ENCODE data around the gene COL27A1. TPM values are rescaled to one million over a fixed set of nuclear protein-coding genes. Genes with fewer than 3 reads are reported as not detected.

COL27A1 gene
- total RNA-seq, 1 donor from 2014 or later = 0.33 TPM

DNA sequence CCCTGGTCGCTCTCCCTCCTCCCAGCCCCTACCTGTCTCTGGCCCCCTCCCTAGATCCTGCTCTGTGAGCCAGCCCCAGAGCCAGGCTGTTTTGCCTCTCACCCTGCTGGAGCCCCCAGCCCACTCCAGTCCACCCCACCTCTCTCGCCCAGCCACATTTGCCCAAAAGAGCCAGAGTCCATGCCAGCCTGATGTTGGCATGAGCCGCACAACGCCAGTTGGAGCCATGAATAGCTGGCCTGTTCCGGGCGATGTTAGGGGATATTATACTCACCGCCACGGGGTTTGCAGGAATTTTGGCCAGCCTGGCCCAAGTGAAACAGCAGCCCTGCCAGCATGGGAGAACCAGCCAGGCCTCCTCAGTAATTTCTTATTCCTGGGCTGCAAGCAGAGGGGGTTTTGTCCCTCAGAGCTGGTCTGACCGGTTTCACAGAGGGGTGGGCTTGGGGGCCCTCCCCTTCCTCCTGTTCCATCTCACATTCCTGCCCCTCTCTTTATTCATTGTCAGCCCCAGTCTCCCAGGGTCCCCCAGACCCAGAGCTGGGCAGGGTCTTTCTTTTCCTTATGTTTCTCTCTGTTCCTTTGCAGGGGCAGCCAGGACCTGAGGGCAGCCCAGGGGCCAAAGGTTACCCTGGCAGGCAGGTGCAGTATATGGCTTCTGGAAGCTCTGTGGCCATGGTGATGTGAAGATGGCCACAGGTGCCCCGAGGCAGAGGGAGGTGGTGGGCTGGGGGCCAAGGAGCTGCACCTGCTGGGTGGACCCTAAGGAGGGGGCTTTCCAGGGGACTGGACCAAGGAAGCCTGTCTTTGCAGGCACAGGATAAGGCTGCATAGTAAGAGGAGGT is 50.1 kb downstream of the COL27A1 start:
- Mint-ChIP-seq H3K27me3 (no peaks in the 10 kb centered on the region), H3K4me3 (no peak overlapping the region), H3K9me3 (no peaks in the 10 kb centered on the region), H3K4me1 (no peaks in the 10 kb centered on the region), H3K27ac (no peak overlapping the region), H3K36me3 (ENCODE audit: low read depth) (no peaks in the 10 kb centered on the region)
- intact Hi-C loops (cut with micrococcal nuclease) = no loop called here
- POLR2A ChIA-PET = no interaction called here
- no peak for ATAC-seq (ENCODE audit: low read depth)
- no peak for DNase-seq
- TF ChIP-seq, protein P1, sequence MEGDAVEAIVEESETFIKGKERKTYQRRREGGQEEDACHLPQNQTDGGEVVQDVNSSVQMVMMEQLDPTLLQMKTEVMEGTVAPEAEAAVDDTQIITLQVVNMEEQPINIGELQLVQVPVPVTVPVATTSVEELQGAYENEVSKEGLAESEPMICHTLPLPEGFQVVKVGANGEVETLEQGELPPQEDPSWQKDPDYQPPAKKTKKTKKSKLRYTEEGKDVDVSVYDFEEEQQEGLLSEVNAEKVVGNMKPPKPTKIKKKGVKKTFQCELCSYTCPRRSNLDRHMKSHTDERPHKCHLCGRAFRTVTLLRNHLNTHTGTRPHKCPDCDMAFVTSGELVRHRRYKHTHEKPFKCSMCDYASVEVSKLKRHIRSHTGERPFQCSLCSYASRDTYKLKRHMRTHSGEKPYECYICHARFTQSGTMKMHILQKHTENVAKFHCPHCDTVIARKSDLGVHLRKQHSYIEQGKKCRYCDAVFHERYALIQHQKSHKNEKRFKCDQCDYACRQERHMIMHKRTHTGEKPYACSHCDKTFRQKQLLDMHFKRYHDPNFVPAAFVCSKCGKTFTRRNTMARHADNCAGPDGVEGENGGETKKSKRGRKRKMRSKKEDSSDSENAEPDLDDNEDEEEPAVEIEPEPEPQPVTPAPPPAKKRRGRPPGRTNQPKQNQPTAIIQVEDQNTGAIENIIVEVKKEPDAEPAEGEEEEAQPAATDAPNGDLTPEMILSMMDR (IDR thresholded peaks at IDR 0.05) = no peak
- CTCF ChIA-PET = no interaction called here

DNA sequence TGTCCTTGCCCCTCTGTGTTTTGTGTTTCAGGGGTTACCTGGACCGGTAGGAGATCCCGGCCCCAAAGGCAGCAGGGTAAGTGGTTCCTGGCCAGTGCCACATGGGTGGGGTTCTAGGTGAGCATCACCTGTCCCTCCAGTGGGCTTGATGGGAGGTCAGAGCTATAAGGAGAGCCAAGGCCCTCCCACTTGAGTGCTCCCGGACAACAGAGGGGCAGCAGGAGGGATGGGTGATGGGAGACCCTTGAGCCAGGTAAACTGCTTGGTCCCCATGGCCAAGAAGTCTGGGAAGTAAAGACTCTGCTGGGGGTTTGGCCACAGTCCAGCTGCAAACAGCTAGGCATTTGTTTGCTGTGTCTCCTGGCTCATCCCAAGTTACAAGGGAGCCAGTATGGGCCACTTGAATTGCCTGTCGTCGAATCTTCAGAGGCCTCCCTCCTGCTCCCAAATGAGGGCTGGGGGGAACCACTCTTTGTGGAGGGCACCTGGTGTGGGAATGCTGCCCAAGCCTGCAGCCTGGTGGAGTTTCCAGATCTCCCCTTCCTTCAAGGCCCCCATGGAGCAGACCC is 51.0 kb downstream of the COL27A1 start:
- Mint-ChIP-seq H3K27ac (no peak overlapping the region), H3K36me3 (ENCODE audit: low read depth) (no peaks in the 10 kb centered on the region), H3K4me1 (no peaks in the 10 kb centered on the region), H3K9me3 (no peaks in the 10 kb centered on the region), H3K27me3 (no peaks in the 10 kb centered on the region), H3K4me3 (no peak overlapping the region)
- DNase-seq (no peak), ATAC-seq (ENCODE audit: low read depth) (no peak)
- TF ChIP-seq, protein P1 (IDR thresholded peaks at IDR 0.05) = no peak
- intact Hi-C loops (cut with micrococcal nuclease) = no loop called here
- ChIA-PET CTCF (no interaction called here), POLR2A (no interaction called here)

DNA sequence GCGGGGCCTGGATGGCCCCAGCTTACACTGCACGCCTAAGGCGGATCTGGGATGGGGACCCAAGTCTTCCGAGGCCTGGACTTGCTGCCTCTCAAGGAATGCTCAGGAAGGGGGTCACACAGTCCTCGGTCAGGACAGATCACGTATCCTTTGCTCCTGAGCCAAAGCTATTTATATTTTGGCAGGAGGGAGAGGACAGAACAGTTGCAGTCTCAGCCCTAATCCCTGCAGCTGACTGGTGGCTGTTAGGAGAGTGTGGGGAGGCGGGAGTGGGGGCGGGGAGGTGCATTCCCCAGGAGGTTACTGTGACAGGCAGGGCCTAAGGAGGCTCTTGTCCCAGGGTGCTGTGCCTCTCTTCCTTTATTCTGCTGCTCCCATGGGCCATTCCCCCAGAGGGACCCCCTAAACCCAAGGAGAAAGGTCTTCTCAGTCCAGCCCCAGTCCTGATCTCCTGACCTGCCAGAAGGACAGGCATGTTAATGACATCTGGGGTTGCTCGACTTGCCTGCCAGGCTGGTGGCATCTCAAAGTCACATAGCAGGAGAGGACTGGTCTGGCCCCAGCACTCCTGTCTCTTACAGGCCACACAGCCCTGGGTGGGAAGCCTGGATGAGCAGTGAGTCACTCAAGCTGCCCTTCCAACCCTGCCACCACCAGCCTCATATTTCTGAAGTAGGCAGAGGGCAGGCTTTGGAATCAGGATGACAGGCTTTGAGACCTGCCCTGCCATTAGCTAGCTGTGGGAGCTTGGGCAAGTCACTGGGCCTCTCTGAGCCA is 51.9 kb downstream of the COL27A1 start:
- H3K4me3 Mint-ChIP-seq = no peak overlapping the region
- no peak overlapping the region for H3K27ac Mint-ChIP-seq
- H3K9me3 Mint-ChIP-seq = no peaks in the 10 kb centered on the region
- intact Hi-C loops (cut with micrococcal nuclease) = no loop called here
- ATAC-seq (ENCODE audit: low read depth) (no peak), DNase-seq (no peak)
- CTCF ChIA-PET = no interaction called here
- POLR2A ChIA-PET = no interaction called here
- H3K36me3 Mint-ChIP-seq (ENCODE audit: low read depth) = no peaks in the 10 kb centered on the region
- TF ChIP-seq, protein P1 (IDR thresholded peaks at IDR 0.05) = no peak
- no peaks in the 10 kb centered on the region for H3K4me1 Mint-ChIP-seq
- H3K27me3 Mint-ChIP-seq = no peaks in the 10 kb centered on the region

DNA sequence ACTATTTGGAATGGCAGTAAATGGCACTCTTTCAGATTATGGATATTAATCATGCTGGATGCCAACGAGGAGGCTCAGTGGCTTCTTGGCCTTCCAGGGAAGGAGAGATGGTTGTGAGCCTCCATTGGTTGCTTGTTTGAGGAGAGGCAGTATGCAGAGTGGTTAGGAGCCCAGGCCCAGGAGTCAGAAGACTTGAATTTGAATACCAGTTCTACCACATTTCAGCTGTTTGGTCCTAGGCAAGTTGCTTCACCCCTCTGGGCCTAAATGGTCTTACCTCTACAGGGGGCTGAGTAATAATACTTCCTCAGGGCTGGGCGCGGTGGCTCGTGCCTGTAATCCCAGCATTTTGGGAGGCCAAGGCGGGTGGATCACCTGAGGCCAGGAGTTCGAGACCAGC is 52.5 kb downstream of the COL27A1 start:
- DNase-seq = no peak
- TF ChIP-seq, protein P1 (IDR thresholded peaks at IDR 0.05) = no peak
- no peaks in the 10 kb centered on the region for H3K9me3 Mint-ChIP-seq
- no peak overlapping the region for H3K4me3 Mint-ChIP-seq
- H3K27ac Mint-ChIP-seq = no peak overlapping the region
- ChIA-PET POLR2A (no interaction called here), CTCF (no interaction called here)
- H3K36me3 Mint-ChIP-seq (ENCODE audit: low read depth) = no peaks in the 10 kb centered on the region
- intact Hi-C loops (cut with micrococcal nuclease) = no loop called here
- H3K4me1 Mint-ChIP-seq = no peaks in the 10 kb centered on the region
- ATAC-seq (ENCODE audit: low read depth) = no peak
- no peaks in the 10 kb centered on the region for H3K27me3 Mint-ChIP-seq

DNA sequence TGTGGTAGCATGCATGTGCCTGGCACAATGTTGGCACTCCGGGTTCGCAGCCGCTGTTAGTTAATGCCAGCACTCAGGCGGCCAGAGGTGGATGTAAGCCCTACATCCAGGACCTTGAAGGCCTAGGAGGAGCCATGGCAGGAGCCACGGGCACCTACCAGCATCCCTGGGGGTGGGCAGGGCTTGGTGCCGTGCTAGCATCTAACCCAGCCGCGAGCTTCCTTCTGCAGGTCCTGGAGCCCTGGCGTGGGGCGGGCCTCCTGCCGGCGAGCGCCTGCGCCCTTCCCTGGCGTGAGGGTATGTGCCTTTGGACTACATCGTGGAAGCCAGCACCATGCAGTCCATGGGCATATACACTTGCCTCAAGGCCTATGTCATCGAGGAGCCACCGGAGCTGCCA is 53.8 kb downstream of the COL27A1 start:
- POLR2A ChIA-PET = no interaction called here
- Mint-ChIP-seq H3K4me3 (no peak overlapping the region), H3K27me3 (no peaks in the 10 kb centered on the region), H3K27ac (no peak overlapping the region), H3K9me3 (no peaks in the 10 kb centered on the region), H3K36me3 (ENCODE audit: low read depth) (no peaks in the 10 kb centered on the region), H3K4me1 (no peaks in the 10 kb centered on the region)
- DNase-seq (no peak), ATAC-seq (ENCODE audit: low read depth) (no peak)
- intact Hi-C loops (cut with micrococcal nuclease) = no loop called here
- TF ChIP-seq, protein P1 (IDR thresholded peaks at IDR 0.05) = no peak
- CTCF ChIA-PET = no interaction called here

Measured in activated B cell treated with CpG ODN at 0.5 μM for 24 hours (primary cell).